T-helper 22 cell (primary cell): Measurements from ENCODE around the gene PTPRE.

Experiments used
- DNase-seq: peaks from one replicate; pipeline ENCODE4 v3.0.0-alpha.2; 2020; ENCODE audit warnings: low read depth

PTPRE gene

DNA sequence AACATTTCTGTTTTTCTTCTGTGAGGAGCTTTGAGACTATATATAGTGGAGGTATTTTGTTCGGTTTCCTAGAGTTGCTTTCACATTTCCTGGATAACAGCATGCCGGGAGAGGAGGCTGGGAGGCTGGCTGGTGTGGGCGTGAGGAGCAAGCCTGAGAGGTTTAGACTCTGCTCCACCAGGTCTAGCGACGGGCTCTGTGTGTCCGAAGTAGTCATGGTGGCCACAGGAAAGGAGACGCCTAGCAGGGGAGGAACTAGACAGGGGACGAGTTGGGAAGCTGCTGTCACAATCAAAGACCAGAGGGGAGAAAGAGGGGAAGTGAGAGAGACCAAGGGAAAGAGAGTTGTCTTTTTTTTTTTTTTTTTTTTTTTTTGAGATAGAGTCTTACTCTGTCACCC, 19.6 kb downstream of the PTPRE start:
- no peak for DNase-seq

- no peak for DNase-seq
Measured at GRCh38 chr10:127928021-127928806, 21.3 kb downstream of the PTPRE start.

DNA sequence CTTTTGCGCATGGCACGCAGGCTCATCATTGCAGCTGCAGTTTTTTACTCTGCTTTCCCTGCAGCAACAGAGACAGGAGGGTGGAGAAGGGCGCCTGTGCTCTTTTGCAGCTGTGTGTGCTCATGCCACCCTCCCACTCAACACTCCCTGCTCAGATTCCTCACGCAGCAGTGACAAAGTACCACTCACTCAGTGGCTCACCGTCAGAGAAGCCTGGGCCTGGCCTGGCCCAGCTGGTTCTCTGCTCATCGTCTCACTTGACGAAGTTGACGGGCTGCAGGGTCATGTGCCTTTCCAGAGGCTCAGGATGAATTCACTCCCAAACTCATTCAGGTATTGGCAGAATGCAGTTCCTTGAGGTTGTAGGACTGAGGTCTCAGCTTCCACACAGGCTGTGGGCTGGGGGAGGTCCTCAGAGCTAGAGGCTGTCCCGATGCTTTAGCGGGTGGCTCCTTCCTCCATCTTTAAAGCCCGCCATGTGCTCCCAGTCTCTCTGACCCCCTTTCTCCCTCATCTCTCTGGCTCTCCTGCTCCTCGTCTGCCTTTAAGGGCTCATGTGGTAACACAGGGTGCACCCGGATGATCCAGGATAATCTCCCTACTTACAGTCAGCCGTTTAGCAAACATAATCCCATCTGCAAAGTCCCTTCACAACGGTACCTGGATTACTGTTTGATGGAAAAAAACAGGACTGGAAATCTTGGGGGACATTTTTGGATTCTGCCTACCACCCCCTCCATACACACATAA, 25.8 kb downstream of the PTPRE start:
- no peak for DNase-seq

GRCh38 chr10:127933271-127933670, 26.4 kb downstream of the PTPRE start:
- no peak for DNase-seq

DNA sequence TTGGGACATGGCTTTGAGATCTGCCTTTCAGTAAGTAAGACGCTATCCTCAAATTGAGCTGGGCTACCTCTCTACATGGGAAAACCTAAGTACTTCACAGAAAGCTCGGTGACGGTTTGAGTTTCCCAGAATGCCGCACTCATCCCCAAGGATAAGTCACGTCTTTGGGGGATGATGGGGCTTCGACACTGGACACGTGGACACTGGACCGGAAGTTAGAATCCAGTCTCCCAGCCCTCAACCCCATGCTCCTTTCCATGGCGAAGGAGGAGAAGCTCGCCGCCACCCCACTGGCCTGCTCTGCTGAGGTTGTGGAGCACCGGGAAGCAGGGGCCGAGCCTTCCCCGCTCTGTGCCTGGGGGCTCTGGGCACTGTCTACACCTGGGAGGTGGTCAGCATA, 27.5 kb downstream of the PTPRE start:
- DNase-seq = no peak

- DNase-seq = no peak
Measured at GRCh38 chr10:127935071-127935561, 28.2 kb downstream of the PTPRE start.

GRCh38 chr10:127937069-127937468, 30.2 kb downstream of the PTPRE start:
- DNase-seq = no peak

- no peak for DNase-seq
Measured at GRCh38 chr10:127937915-127938463, 31.1 kb downstream of the PTPRE start.

- DNase-seq = no peak
Measured at GRCh38 chr10:127939786-127940330, 33.0 kb downstream of the PTPRE start.

GRCh38 chr10:127940866-127941640, 34.1 kb downstream of the PTPRE start:
- no peak for DNase-seq

DNA sequence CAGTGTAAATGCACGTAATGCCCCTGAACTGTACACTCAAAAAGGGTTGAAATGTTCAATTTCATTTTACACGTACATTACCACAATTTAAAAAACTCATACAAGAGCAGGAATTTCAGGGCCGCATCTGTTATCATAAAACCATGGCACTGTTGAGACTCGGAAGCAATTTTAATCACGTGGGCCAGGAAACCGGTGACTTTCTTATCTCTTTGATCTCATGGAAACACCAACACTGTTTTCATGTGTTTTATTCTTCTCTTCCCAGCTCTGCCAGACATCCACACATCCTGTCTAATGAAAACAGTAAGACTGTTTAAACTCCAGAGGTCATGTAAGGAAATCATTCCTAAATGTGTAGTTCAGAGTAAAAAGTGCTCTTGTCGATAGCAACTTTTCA, 35.9 kb downstream of the PTPRE start:
- DNase-seq = no peak

- DNase-seq = no peak
Measured at GRCh38 chr10:127943336-127943910, 36.5 kb downstream of the PTPRE start.

GRCh38 chr10:127944256-127944655, 37.4 kb downstream of the PTPRE start:
- no peak for DNase-seq

GRCh38 chr10:127945341-127945758, 38.4 kb downstream of the PTPRE start:
- peak; percentile 4 for DNase-seq

GRCh38 chr10:127945948-127946711, 39.2 kb downstream of the PTPRE start:
- DNase-seq = no peak

GRCh38 chr10:127947211-127947610, 40.3 kb downstream of the PTPRE start:
- no peak for DNase-seq

GRCh38 chr10:127948791-127949190, 41.9 kb downstream of the PTPRE start:
- DNase-seq = no peak

GRCh38 chr10:127949831-127950230, 42.9 kb downstream of the PTPRE start:
- DNase-seq = no peak

DNA sequence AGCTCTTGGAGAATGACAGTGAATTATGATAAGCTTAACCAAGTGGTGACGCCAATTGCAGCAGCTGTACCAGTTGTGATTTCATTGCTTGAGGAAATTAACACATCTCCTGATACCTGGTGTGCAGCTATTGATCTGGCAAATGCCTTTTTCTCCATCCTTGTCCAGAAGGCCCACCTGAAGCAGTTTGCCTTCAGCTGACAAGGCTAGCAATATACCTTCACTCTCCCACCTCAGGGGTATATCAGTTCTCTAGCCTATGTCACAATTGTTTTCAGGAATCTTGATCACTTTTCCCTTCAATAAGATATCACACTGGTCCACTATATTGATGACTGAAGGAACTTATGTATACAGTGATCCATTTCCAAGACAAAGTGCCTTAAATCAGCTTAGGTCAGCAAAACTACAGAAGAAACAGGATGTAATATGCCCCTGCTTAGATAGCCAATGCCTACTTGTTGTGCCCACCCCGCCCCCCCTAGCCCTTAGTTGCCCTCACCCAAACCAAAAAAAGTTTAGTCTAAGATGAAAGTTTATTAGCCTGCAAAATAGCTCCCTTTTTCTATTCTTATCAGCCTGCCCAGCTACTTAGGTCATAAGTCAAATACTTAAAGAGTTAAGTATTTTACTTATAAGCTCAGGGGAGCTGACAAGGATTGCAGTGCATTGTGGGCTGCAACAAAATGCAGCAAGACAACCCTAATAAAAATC, 45.1 kb downstream of the PTPRE start:
- no peak for DNase-seq

- DNase-seq = no peak
Measured at GRCh38 chr10:127952575-127952869, 45.6 kb downstream of the PTPRE start.
